ENCODE data around the gene ERICH4. TPM values are rescaled to one million over a fixed set of nuclear protein-coding genes. Genes with fewer than 3 reads are reported as not detected.
"Not testable (repeated sequence)": the region's sequence is repeated elsewhere in the genome, so short reads cannot be mapped to it uniquely, and the experiment has no call there.

The ERICH4 gene
- total and polyA plus RNA-seq, 2 of the 4 experiments (the other 2 are of a cell fraction): not detected

DNA sequence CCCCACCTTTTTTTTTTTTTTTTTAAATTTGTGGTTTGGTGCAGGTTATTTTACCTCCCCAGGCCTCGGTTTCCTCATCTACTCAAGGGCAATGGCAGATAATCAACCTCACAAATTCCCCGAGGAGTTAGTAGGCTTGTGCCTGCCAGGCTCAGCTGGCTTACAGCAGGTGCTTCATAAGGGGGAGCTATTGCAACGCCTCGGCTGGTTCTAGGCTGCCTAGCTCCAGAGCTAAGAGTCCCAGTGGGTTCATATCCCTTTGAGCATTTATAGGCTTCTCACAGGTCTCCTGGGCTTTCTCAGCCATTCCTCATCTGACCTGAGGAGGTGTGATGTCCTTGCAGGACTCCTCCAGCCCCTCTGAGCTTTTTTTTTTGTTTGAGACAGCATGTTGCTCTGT, 34.7 kb upstream of the ERICH4 start:
- dilution Hi-C loops (cut with HindIII; ENCODE audit: low sequenced_read_pairs, unreplicated experiment) (no loop called here), intact Hi-C loops (cut with micrococcal nuclease) (no loop called here), in situ Hi-C loops (cut with MboI; ENCODE audit: low sequenced_read_pairs) (no loop called here)
- Histone ChIP-seq H2BK120ac (ENCODE audit: low read depth, low read length) (no peak overlapping the region), H2BK15ac (ENCODE audit: low read depth, low read length) (no peak overlapping the region), H3K4me2 (ENCODE audit: low read depth, low read length) (no peak overlapping the region), H2BK5ac (ENCODE audit: low read depth, low read length, poor library complexity, severe bottlenecking) (no peak overlapping the region), H4K5ac (ENCODE audit: low read depth, low read length) (no peak overlapping the region), H3K14ac (replicated peaks; ENCODE audit: low read depth, low read length) (no peak overlapping the region), H4K20me1 (ENCODE audit: insufficient read depth, low read length) (no peaks in the 10 kb centered on the region), H2AFZ (replicated peaks; ENCODE audit: low read length, poor library complexity) (no peak overlapping the region), H4K8ac (ENCODE audit: low read depth in 2 of 2, low read length in 2 of 2) (no peak overlapping the region), H3K9ac (ENCODE audit: low read depth, low read length) (no peak overlapping the region), H3K9me3 (ENCODE audit: control insufficient read depth, insufficient read depth, low read length) (no peaks in the 10 kb centered on the region), H3K18ac (ENCODE audit: low read depth, low read length) (no peak overlapping the region), H3K9me1 (ENCODE audit: insufficient read depth, low read length) (peaks cover 7% of the 10 kb centered on the region; the same call in 1 of the 2 replicates), H3K36me3 (ENCODE audit: control insufficient read depth, insufficient read depth, low read length) (peaks cover 17% of the 10 kb centered on the region), H3K27ac (ENCODE audit: insufficient read depth, low read length) (no peak overlapping the region), H4K91ac (ENCODE audit: insufficient read depth, low read depth, low read length) (no peak overlapping the region), H2BK20ac (ENCODE audit: low read depth, low read length) (no peak overlapping the region), H3K79me1 (ENCODE audit: low read depth in 1 of 2, low read length in 2 of 2) (peaks cover 5% of the 10 kb centered on the region in 2 experiments; a peak in 3 of 4 replicates), H2AK9ac (replicated peaks; ENCODE audit: low read depth, low read length, poor library complexity) (no peak overlapping the region), H3K4me3 (ENCODE audit: insufficient read depth, low read depth, low read length) (no peak overlapping the region), H3K56ac (ENCODE audit: extremely low read depth, insufficient read depth, low read length) (no peak overlapping the region), H3K4ac (ENCODE audit: low read depth, low read length) (no peak overlapping the region), H3K4me1 (ENCODE audit: control insufficient read depth, insufficient read depth, low read length) (peaks cover 4% of the 10 kb centered on the region), H2AK5ac (ENCODE audit: low read depth, low read length) (no peak overlapping the region), H3K23ac (ENCODE audit: low read depth, low read length) (no peak overlapping the region), H3K27me3 (ENCODE audit: control insufficient read depth, insufficient read depth, low read length) (no peaks in the 10 kb centered on the region)
- ChIA-PET POLR2A (ENCODE audit: unreplicated experiment) (no interaction called here), CTCF (interaction anchor here (0.8 kb wide), 1 partner anchor 23 kb away, joined by 3 read pairs; no protein-coding TSS in a partner anchor)
- TF ChIP-seq, protein P1, sequence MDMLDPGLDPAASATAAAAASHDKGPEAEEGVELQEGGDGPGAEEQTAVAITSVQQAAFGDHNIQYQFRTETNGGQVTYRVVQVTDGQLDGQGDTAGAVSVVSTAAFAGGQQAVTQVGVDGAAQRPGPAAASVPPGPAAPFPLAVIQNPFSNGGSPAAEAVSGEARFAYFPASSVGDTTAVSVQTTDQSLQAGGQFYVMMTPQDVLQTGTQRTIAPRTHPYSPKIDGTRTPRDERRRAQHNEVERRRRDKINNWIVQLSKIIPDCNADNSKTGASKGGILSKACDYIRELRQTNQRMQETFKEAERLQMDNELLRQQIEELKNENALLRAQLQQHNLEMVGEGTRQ (IDR thresholded peaks at IDR 0.05; ENCODE audit: low read depth, low read length): no peak
- no peak for TF ChIP-seq MAZ (IDR thresholded peaks at IDR 0.05; ENCODE audit: borderline replicate concordance, low read depth, low read length)
- BruUV-seq (replicated peaks): no TSS peak
- no peak for ATAC-seq (ENCODE audit: low read depth)
- DNase-seq: no peak
- 75% methylated on average over 2 of the region's 4 CpGs; no CpG with 5 or more reads in 1 of the 2 experiments for WGBS, 2 experiments (ENCODE audit: extremely low coverage in 2 of 2, insufficient read length in 1 of 2)

DNA sequence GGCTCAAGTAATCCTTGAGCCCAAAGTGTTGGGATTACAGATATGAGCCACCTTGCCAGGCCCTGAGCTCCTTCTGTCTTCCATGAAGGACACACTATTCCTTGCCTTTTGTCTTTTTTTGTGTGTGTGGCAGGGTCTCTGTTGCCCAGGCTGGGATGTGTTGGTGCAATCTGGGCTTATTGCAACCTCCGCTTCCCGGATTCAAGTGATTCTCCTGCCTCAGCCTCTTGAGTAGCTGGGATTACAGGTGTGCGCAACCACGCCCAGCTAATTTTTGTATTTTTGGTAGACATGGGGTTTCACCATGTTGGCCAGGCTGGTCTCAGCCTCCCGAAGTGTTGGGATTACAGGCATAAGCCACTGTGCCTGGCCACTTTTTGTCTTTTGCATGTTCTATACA, 34.1 kb upstream of the ERICH4 start:
- H2AK9ac ChIP-seq (replicated peaks; ENCODE audit: low read depth, low read length, poor library complexity); dilution Hi-C loops (cut with HindIII; ENCODE audit: low sequenced_read_pairs, unreplicated experiment); DNase-seq; H2BK20ac ChIP-seq (ENCODE audit: low read depth, low read length); H4K91ac ChIP-seq (ENCODE audit: insufficient read depth, low read depth, low read length); H4K8ac ChIP-seq (ENCODE audit: low read depth in 2 of 2, low read length in 2 of 2); in situ Hi-C loops (cut with MboI; ENCODE audit: low sequenced_read_pairs); H3K9me1 ChIP-seq (ENCODE audit: insufficient read depth, low read length); H3K9ac ChIP-seq (ENCODE audit: low read depth, low read length); H2AK5ac ChIP-seq (ENCODE audit: low read depth, low read length); H3K23ac ChIP-seq (ENCODE audit: low read depth, low read length); H3K4ac ChIP-seq (ENCODE audit: low read depth, low read length); H3K9me3 ChIP-seq (ENCODE audit: control insufficient read depth, insufficient read depth, low read length); BruUV-seq (replicated peaks); H2BK15ac ChIP-seq (ENCODE audit: low read depth, low read length); H2BK5ac ChIP-seq (ENCODE audit: low read depth, low read length, poor library complexity, severe bottlenecking); H3K27ac ChIP-seq (ENCODE audit: insufficient read depth, low read length); POLR2A ChIA-PET (ENCODE audit: unreplicated experiment); H2AFZ ChIP-seq (replicated peaks; ENCODE audit: low read length, poor library complexity); H3K14ac ChIP-seq (replicated peaks; ENCODE audit: low read depth, low read length); H4K5ac ChIP-seq (ENCODE audit: low read depth, low read length); H3K4me3 ChIP-seq (ENCODE audit: insufficient read depth, low read depth, low read length); H3K27me3 ChIP-seq (ENCODE audit: control insufficient read depth, insufficient read depth, low read length); H3K56ac ChIP-seq (ENCODE audit: extremely low read depth, insufficient read depth, low read length); intact Hi-C loops (cut with micrococcal nuclease); H3K18ac ChIP-seq (ENCODE audit: low read depth, low read length); H3K4me1 ChIP-seq (ENCODE audit: control insufficient read depth, insufficient read depth, low read length); H2BK120ac ChIP-seq (ENCODE audit: low read depth, low read length); ATAC-seq (ENCODE audit: low read depth); H3K79me1 ChIP-seq (ENCODE audit: low read depth in 1 of 2, low read length in 2 of 2); H3K4me2 ChIP-seq (ENCODE audit: low read depth, low read length); H4K20me1 ChIP-seq (ENCODE audit: insufficient read depth, low read length): not testable (repeated sequence)
- WGBS, 2 experiments (ENCODE audit: extremely low coverage in 2 of 2, insufficient read length in 1 of 2): 93% methylated on average over 3 of the region's 5 CpGs; no CpG with 5 or more reads in 1 of the 2 experiments
- peaks cover 20% of the 10 kb centered on the region for H3K36me3 ChIP-seq (ENCODE audit: control insufficient read depth, insufficient read depth, low read length)
- CTCF ChIA-PET: interaction anchor here (0.8 kb wide), 1 partner anchor 23 kb away, joined by 3 read pairs; no protein-coding TSS in a partner anchor
